ENCODE data around the gene MCFD2.
"Not testable (repeated sequence)": the region's sequence is repeated elsewhere in the genome, so short reads cannot be mapped to it uniquely, and the experiment has no call there.

The MCFD2 gene

GRCh38 chr2:46914578-46915230 lies 902 bp downstream of the MCFD2 start:
- Mint-ChIP-seq H3K36me3 (ENCODE audit: low read depth) (peaks cover 21% of the 10 kb centered on the region), H3K27ac (peak overlapping the region; percentile 88 to 92 (median 91)), H3K4me3 (peak overlapping the region; percentile 94 to 98 (median 97)), H3K4me1 (peaks cover 42% of the 10 kb centered on the region), H3K27me3 (ENCODE audit: low read depth) (no peaks in the 10 kb centered on the region), H3K9me3 (no peaks in the 10 kb centered on the region)
- TF ChIP-seq CTCF (IDR thresholded peaks at IDR 0.05; ENCODE audit: unreplicated experiment in 3 of 3), result no peak

DNA sequence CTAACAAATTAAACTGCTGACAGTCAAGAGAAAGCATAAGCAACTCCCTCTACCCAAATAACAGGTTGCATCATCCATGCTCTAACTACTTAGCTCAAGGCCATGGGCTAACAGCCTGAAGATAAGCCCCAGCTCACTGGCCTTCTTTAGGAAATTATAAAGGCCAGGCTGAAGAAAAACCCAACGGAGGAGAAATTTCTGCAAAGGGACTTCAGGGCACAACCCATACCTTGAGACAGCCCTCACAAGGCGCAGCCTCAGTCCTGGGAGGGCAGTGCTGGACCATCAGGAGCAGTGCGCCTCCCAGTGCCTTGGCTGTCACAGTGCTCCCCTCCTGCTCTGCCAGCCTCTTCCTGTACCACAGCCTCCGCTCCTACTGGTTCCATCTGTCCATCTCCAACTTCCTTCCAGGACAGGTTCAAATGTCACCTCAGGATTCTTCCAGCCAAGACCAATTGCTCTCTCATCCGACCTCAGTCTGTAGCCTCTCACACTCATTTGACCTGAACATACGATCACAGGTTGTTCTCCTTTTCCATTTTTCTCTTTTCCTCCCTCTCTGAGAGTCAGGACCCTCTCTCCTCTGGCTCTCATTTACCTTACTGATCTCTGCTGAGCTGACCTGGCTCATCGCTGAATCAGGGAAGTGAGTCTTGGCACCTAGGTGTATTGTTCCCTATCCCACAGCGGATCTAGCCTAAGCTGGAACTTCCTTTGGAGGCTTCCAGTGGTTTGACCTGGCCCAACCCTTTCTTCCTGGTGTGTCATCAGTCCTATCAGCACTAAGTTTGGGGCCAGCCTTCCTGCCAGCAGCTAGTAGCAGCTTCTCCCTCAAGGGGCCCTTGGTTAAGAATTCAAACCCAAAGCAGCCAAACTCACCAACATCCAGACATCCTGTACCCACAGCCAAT lies 1.9 kb downstream of the MCFD2 start:
- Mint-ChIP-seq H3K9me3 (no peaks in the 10 kb centered on the region), H3K36me3 (ENCODE audit: low read depth) (peaks cover 30% of the 10 kb centered on the region), H3K27ac (peak overlapping the region in 1 of 3 experiments; percentile 26), H3K27me3 (ENCODE audit: low read depth) (no peaks in the 10 kb centered on the region), H3K4me3 (peak overlapping the region; percentile 94 to 98 (median 97)), H3K4me1 (peaks cover 42% of the 10 kb centered on the region)
- no peak for TF ChIP-seq CTCF (IDR thresholded peaks at IDR 0.05; ENCODE audit: unreplicated experiment in 3 of 3)

DNA sequence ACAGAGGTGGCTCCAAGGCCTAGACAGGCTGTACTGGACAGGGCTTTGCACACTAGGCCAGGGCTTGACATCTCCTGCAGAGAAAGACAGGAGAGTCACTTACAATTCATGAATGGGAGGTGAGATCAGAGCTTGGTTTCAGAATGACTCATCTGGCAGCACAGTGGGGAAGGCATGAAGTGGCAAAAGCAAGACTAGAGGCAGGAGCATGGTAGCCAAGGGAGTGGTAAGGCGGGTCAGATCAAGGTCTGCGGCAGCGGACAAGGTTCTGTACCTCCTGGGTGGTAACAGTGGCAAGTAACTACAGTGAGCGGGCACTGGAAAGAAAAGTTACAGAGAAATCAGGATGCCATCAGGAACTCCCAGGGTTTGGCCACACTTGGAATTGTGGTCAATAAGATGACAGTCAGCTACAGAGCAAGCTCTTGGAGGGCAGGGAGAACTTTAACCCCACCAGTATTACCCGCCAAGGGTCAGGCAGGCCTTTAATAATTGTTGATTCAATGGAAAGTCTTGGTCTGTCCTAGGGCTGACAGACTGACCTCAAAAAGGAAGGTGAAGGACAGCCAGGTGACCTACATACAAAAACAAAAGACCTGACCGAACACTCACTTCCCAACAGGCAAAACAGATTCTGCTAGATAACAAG lies 5.7 kb downstream of the MCFD2 start:
- Mint-ChIP-seq H3K27ac (no peak overlapping the region), H3K27me3 (ENCODE audit: low read depth) (no peaks in the 10 kb centered on the region), H3K36me3 (ENCODE audit: low read depth) (peaks cover 60% of the 10 kb centered on the region), H3K4me1 (peaks cover 23% of the 10 kb centered on the region), H3K9me3 (no peaks in the 10 kb centered on the region), H3K4me3 (peak overlapping the region in 1 of 3 experiments; percentile 11)
- no peak for TF ChIP-seq CTCF (IDR thresholded peaks at IDR 0.05; ENCODE audit: unreplicated experiment in 3 of 3)

DNA sequence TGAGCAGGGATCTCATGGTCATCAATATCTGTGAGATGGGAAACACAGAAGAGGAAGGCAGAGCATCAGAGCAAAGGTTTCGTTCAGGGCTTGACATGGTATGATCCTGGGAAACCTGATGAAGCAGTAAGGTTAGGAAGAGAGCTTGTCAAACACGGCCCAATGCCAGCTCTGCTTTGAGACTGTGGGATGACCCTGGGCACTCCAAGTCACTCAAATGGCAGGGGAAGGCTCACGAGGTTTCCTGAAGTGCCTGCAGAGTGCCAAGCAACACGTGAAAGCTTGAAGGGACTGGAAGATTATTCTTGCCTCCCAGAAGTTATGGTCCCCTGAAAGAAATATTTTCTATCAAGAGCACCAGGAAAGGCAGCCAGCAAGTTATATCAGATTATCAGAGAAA lies 6.5 kb downstream of the MCFD2 start:
- H3K27me3 Mint-ChIP-seq (ENCODE audit: low read depth), result no peaks in the 10 kb centered on the region
- no peaks in the 10 kb centered on the region for H3K9me3 Mint-ChIP-seq
- TF ChIP-seq CTCF (IDR thresholded peaks at IDR 0.05; ENCODE audit: unreplicated experiment in 3 of 3), result no peak
- no peak overlapping the region for H3K27ac Mint-ChIP-seq
- H3K4me1 Mint-ChIP-seq, result peaks cover 16% of the 10 kb centered on the region
- peaks cover 66% of the 10 kb centered on the region for H3K36me3 Mint-ChIP-seq (ENCODE audit: low read depth)
- H3K4me3 Mint-ChIP-seq, result no peak overlapping the region

GRCh38 chr2:46904908-46905678 lies 10.5 kb downstream of the MCFD2 start:
- not testable (repeated sequence) for H3K4me1 Mint-ChIP-seq; H3K4me3 Mint-ChIP-seq; H3K9me3 Mint-ChIP-seq; H3K27me3 Mint-ChIP-seq (ENCODE audit: low read depth); H3K27ac Mint-ChIP-seq
- H3K36me3 Mint-ChIP-seq (ENCODE audit: low read depth), result peaks cover 58% of the 10 kb centered on the region

GRCh38 chr2:46902980-46903379 lies 12.6 kb downstream of the MCFD2 start:
- not testable (repeated sequence) for H3K27ac Mint-ChIP-seq; H3K4me3 Mint-ChIP-seq; H3K9me3 Mint-ChIP-seq; H3K27me3 Mint-ChIP-seq (ENCODE audit: low read depth); H3K4me1 Mint-ChIP-seq
- H3K36me3 Mint-ChIP-seq (ENCODE audit: low read depth), result peaks cover 40% of the 10 kb centered on the region
